Measurements from ENCODE around the gene NRTN. TPM values are rescaled to one million over a fixed set of nuclear protein-coding genes. Genes with fewer than 3 reads are reported as not detected.

Gene NRTN
- total RNA-seq, 4 donors from 2014 or later: not detected

DNA sequence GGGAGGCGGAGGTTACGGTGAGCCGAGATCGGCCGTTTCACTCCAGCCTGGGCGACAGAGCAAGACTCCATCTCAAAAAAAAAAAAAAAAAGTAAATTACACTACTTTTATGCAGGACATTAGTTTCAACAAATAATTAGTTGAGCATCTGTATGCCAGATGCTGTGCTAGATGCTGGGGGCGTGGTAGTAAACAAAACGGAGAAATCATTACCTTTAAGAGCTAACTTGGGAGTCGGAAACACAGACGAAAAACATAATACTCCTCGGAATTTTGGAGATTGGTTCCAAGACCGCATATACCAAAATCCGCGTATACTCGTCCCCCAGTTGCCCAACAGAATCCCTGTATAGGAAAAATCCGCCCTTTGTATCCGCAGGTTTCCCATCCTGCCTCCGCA is 12.6 kb upstream of the NRTN start:
- TF ChIP-seq, protein P1, sequence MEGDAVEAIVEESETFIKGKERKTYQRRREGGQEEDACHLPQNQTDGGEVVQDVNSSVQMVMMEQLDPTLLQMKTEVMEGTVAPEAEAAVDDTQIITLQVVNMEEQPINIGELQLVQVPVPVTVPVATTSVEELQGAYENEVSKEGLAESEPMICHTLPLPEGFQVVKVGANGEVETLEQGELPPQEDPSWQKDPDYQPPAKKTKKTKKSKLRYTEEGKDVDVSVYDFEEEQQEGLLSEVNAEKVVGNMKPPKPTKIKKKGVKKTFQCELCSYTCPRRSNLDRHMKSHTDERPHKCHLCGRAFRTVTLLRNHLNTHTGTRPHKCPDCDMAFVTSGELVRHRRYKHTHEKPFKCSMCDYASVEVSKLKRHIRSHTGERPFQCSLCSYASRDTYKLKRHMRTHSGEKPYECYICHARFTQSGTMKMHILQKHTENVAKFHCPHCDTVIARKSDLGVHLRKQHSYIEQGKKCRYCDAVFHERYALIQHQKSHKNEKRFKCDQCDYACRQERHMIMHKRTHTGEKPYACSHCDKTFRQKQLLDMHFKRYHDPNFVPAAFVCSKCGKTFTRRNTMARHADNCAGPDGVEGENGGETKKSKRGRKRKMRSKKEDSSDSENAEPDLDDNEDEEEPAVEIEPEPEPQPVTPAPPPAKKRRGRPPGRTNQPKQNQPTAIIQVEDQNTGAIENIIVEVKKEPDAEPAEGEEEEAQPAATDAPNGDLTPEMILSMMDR (IDR thresholded peaks at IDR 0.05; ENCODE audit: low read depth): no peak

DNA sequence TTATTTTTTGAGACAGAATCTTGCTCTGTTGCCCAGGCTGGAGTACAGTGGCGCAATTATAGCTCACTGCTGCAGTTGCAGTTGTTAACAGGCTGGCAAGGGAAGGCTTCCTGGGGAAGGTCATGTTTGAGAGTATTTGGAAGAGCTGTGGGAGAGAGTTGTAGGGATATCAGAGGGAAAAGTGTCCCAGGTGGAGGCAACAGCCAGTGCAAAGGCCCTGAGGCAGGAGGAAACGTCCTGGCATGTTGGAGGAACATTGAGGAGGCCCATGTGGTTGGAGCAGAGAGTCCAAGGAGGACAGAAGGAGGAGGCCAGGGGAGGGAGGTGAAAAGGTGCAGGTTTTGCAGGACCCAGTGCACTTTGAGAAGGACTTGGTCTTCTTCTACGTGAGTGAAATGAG is 11.7 kb upstream of the NRTN start:
- TF ChIP-seq, protein P1 (IDR thresholded peaks at IDR 0.05; ENCODE audit: low read depth): no peak

DNA sequence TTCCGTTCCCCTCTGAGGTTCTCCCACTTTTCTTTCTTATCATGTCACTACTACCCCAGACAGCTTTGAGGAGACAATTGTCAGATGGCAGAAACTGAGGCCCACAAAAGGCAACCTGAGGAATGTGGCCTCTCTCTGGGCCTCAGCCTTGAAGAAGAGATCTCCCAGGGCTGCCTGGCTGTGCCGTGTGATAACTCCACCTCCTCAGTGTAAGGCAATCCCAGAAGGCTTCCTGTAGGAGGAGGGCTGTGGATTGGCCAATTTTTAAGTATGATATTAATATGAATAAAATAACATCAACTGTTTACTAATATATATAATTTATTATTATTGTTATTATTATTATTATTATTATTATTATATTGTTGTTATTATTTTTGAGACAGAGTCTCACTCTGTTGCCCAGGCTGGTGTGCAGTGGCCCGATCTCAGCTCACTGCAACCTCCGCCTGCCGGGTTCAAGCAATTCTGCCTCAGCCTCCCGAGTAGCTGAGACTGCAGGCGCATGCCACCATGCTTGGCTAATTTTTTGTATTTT is 9.4 kb upstream of the NRTN start:
- TF ChIP-seq, protein P1 (IDR thresholded peaks at IDR 0.05; ENCODE audit: low read depth): no peak

DNA sequence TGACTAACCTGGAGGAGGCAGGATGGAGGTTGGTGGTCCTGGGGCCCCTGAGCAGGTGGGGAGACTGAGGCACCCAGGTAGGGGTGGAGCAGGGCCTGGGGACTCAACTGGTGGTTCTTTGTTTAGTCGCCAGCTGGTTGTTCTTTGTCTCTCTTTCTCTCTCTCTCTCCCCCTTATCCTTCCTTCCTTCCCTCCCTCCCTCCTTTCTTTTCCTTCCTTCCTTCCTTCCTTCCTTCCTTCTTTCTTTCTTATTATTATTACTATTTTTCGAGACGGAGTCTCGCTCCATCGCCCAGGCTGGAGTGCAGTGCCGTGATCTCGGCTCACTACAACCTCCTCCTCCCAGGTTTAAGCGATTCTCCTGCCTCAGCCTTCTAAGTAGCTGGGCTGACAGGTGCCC is 6.6 kb upstream of the NRTN start:
- TF ChIP-seq, protein P1 (IDR thresholded peaks at IDR 0.05; ENCODE audit: low read depth): no peak

DNA sequence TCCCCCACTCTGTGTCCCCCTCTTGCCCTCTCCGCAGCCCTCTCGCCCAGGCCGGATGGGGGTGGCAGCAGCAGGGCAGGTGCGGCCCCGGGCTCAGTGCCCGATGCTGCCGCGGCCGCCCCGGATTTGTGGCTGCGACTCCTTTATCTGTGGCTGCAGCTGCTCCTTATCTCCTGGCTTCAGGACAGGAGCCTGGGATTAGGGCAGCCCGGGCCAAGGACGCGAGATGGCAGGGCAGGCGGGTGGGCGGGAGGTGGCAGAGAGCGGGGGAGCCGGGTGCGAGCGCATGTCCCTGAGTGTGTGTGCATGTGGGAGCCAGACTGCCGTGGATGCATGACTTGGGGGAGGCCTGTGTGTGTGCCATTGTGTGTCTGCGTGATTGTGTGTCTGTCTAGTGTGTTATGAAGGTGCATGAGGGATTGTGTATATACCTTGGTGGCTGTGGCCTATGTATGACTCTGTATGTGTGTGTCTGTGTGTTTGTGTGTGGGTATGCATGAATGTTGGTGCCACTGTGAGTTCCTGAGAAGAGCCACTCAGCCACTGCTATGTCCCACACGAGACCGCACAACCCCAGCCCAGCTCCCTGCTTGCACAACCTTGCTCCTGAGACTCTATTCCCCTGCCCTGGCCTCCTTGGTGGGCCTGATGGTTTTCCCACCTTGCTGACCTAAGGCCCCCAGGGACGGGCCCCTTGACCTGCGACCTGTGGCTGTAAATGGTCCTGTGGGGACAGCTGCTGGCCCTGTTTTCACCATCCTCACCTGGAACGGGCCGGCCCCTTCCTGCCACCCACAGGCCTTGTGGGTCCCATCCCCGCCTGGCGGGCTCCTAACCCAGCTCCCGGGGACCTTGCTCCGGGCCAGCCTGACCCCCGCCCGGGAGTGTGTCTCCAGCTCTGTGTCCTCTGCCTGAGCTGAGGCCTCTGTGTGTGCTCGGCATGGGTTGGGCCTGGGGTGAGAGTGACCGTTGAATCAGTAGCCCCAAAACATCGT is 5.3 kb upstream of the NRTN start:
- TF ChIP-seq, protein P1 (IDR thresholded peaks at IDR 0.05; ENCODE audit: low read depth): no peak

DNA sequence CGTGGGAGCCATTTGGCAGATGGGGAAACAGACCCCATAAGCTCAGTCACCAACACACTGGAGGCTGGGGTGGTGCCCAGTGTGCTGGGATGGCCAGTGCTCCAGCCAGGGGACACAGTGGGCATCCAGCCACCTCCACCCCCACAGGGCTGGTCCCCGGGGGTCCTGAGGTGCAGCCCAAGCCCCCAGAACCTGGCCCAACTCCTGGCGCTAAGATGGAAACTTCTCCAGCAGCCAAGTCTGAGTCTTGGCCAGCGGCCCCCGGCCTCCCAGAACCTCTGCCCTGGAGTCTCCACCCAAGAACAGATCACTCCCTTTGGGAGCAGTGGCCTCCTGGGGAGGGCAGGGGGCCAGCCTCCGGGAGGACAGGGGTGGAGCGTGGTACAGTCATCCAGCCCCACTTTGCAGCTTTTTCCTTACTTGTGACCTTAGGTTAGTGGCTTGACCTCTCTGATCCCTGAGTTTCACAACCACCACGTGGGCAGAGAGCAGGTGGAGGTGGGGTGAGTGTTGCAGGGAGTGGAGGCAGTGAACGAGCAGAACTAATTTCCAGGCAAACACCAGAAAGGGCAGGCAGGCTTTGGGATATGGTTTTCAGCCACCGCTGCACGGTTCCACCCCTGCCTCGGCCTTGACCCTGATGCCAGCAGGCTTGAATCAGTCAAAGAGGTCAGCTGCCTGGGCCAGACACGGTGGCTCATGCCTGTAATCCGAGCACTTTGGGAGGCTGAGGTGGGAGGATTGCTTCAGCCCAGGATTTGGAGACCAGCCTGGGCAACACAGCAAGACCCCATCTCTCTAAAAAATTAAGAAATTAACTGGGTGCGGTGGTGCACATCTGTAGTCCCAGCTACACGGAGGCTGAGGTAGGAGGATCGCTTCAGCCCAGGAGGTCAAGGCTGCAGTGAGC is 4.3 kb upstream of the NRTN start:
- TF ChIP-seq, protein P1 (IDR thresholded peaks at IDR 0.05; ENCODE audit: low read depth): no peak

Measured in subcutaneous adipose tissue (tissue), 4 donors.